HCT116 (cell line): ENCODE results near the gene KAZN. TPM values are rescaled to one million over a fixed set of nuclear protein-coding genes. Genes with fewer than 3 reads are reported as not detected.

Experiments
- ATAC-seq: fragments of 200-7000 bp; cut with Tn5 transposase; 2 replicates; pipeline ENCODE4 v1.9.1; 2020; ENCODE audit warnings: mild to moderate bottlenecking, moderate library complexity
- BruUV-seq: library from RNA; stranded (reverse); fragments of 400-500 nt; replicated peaks from 2 replicates; lab custom pipeline; 2021; lab: Mats Ljungman, UMichigan
- CTCF ChIA-PET: fragments of 300-600 bp; sonication (Branson Sonifier 250); formaldehyde crosslinking; loops from one replicate; lab custom pipeline; 2021; ENCODE audit warnings: antibody characterized with exemption; lab: Charles Lee
- POLR2A ChIA-PET: fragments of 300-600, 350-600 bp; sonication (Branson Sonifier 250); formaldehyde crosslinking; loops from one replicate; lab custom pipeline; 2021; ENCODE audit warnings: antibody characterized with exemption; lab: Charles Lee
- RAD21 ChIA-PET, 2 experiments: fragments of 300-600 bp; sonication (Branson Sonifier 250); formaldehyde crosslinking; loops; one replicate each; lab custom pipeline; 2023; ENCODE audit warnings: low total read pairs in 2 of 2; ENCODE audit not compliant: uncharacterized antibody in 2 of 2, unreplicated experiment in 2 of 2, low non-redundant PET in 1 of 2; lab: Charles Lee
- DNase-seq: peaks from one replicate; pipeline ENCODE4 v3.0.0-alpha.2; 2010; ENCODE audit warnings: low read depth, low spot score
- H2AFZ ChIP-seq: fragments of 200-600 bp; shearing (Covaris generic), sonication (generic); 2 replicates; pipeline ENCODE4 v1.6.1; 2017; ENCODE audit warnings: low read depth, mixed run types, mixed read lengths, antibody characterized with exemption, low read length; ENCODE audit not compliant: poor library complexity, severe bottlenecking
- H3K27ac ChIP-seq: 2 replicates; pipeline ENCODE4 v1.5.1; 2012; ENCODE audit warnings: low read depth, low read length
- H3K27me3 ChIP-seq: fragments of 200-600 bp; sonication (generic); 2 replicates; pipeline ENCODE4 v1.6.1; 2016; ENCODE audit warnings: mixed run types, low read length, mixed read lengths; ENCODE audit not compliant: insufficient read depth
- H3K36me3 ChIP-seq, 2 experiments: fragments of 200-500 bp in 1 of 2; fragments of 200-600 bp in 1 of 2; sonication (Bioruptor generic) in 1 of 2; sonication (generic) in 1 of 2; 2 replicates each; pipeline versions ENCODE4 v1.5.1 to v1.6.1; 2014 to 2016; ENCODE audit warnings: low read length in 2 of 2, inconsistent platforms in 1 of 2, mixed read lengths in 1 of 2, mixed run types in 1 of 2; ENCODE audit not compliant: insufficient read depth in 2 of 2, control insufficient read depth in 1 of 2
- H3K4me1 ChIP-seq, 2 experiments: fragments of 200-600 bp in 1 of 2; sonication (generic) in 1 of 2; 2 replicates each; pipeline versions ENCODE4 v1.5.1 to v1.6.1; 2012 to 2017; ENCODE audit warnings: low read length in 2 of 2, inconsistent platforms in 1 of 2, mild to moderate bottlenecking in 1 of 2, mixed read lengths in 1 of 2, mixed run types in 1 of 2, moderate library complexity in 1 of 2; ENCODE audit not compliant: insufficient read depth in 2 of 2, control insufficient read depth in 1 of 2
- H3K4me2 ChIP-seq: fragments of 200-600 bp; sonication (generic); 2 replicates; pipeline ENCODE4 v1.6.1; 2017; ENCODE audit warnings: mixed run types, low read length, mixed read lengths
- H3K4me3 ChIP-seq, 2 experiments: fragments of 200-600 bp in 1 of 2; sonication (generic) in 1 of 2; replicated peaks in 1 of 2; 2 replicates each; pipeline ENCODE4 v1.5.1; 2011 to 2016; ENCODE audit warnings: low read length in 2 of 2, control low read depth in 1 of 2, low read depth in 1 of 2, mild to moderate bottlenecking in 1 of 2, mixed read lengths in 1 of 2, mixed run types in 1 of 2
- H3K79me2 ChIP-seq: fragments of 200-600 bp; sonication (generic); 2 replicates; pipeline ENCODE4 v1.6.1; 2017; ENCODE audit warnings: mild to moderate bottlenecking, mixed run types, low read length, moderate library complexity, mixed read lengths; ENCODE audit not compliant: insufficient read depth
- H3K9ac ChIP-seq: fragments of 200-600 bp; sonication (generic); 2 replicates; pipeline ENCODE4 v1.6.1; 2016; ENCODE audit warnings: low read length, mixed read lengths
- H3K9me2 ChIP-seq: fragments of 200-600 bp; sonication (generic), shearing (Covaris generic); 2 replicates; pipeline ENCODE4 v1.6.1; 2017; ENCODE audit warnings: mixed run types, mild to moderate bottlenecking, moderate library complexity; ENCODE audit not compliant: insufficient read depth
- H3K9me3 ChIP-seq, 2 experiments: fragments of 200-500 bp in 1 of 2; fragments of 200-600 bp in 1 of 2; sonication (Bioruptor generic) in 1 of 2; sonication (generic) in 1 of 2; 2 replicates each; pipeline ENCODE4 v1.6.1; 2014 to 2017; ENCODE audit warnings: low read length in 2 of 2, mixed read lengths in 2 of 2, inconsistent platforms in 1 of 2, low read depth in 1 of 2, mild to moderate bottlenecking in 1 of 2, mixed run types in 1 of 2, moderate library complexity in 1 of 2; ENCODE audit not compliant: control insufficient read depth in 1 of 2, insufficient read depth in 1 of 2
- H4K20me1 ChIP-seq: fragments of 200-600 bp; sonication (generic), shearing (Covaris generic); 2 replicates; pipeline ENCODE4 v1.6.1; 2017; ENCODE audit warnings: mixed run types, mild to moderate bottlenecking, moderate library complexity; ENCODE audit not compliant: insufficient read depth
- CTCF ChIP-seq, 3 experiments: fragments of 200-600 bp in 1 of 3; sonication (generic) in 1 of 3; IDR thresholded peaks in 2 of 3; conservative IDR thresholded peaks in 1 of 3; 2 replicates each; pipeline ENCODE4 v1.5.1; 2012 to 2017; ENCODE audit warnings: low read depth in 2 of 3, low read length in 2 of 3, antibody characterized with exemption in 1 of 3, borderline replicate concordance in 1 of 3, control low read depth in 1 of 3, mild to moderate bottlenecking in 1 of 3, mixed read lengths in 1 of 3, mixed run types in 1 of 3, moderate library complexity in 1 of 3; ENCODE audit not compliant: insufficient read depth in 1 of 3
- EZH2 ChIP-seq: fragments of 200-600 bp; sonication (generic); IDR thresholded peaks from 2 replicates; pipeline ENCODE4 v1.6.1; 2017; ENCODE audit warnings: antibody characterized with exemption, mixed run types
- EZH2phosphoT487 ChIP-seq: fragments of 200-600 bp; IDR thresholded peaks from 2 replicates; pipeline ENCODE4 v1.6.1; 2018; ENCODE audit warnings: antibody characterized with exemption, borderline replicate concordance
- RAD21 ChIP-seq: IDR thresholded peaks from 2 replicates; pipeline ENCODE4 v1.6.1; 2012; ENCODE audit warnings: low read depth, mild to moderate bottlenecking
- SIN3A ChIP-seq: IDR thresholded peaks from 2 replicates; pipeline ENCODE4 v1.6.1; 2012; ENCODE audit warnings: low read depth
- SRF ChIP-seq: IDR thresholded peaks from 2 replicates; pipeline ENCODE4 v1.6.1; 2012; ENCODE audit warnings: low read depth
- TCF7L2 ChIP-seq: IDR thresholded peaks from 2 replicates; pipeline ENCODE4 v1.7.0; 2011; ENCODE audit warnings: borderline replicate concordance, inconsistent platforms; ENCODE audit not compliant: insufficient read depth, insufficient read length; ENCODE audit errors: extremely low read depth
- ZBTB33 ChIP-seq: IDR thresholded peaks from 2 replicates; pipeline ENCODE4 v1.6.1; 2011; ENCODE audit warnings: mild to moderate bottlenecking, low read length, moderate library complexity; ENCODE audit not compliant: insufficient replicate concordance; ENCODE audit errors: extremely low read depth
- ZNF274 ChIP-seq: fragments of 200-500 bp; sonication (Bioruptor generic); IDR thresholded peaks from 2 replicates; pipeline ENCODE4 v1.6.1; 2014; ENCODE audit warnings: mild to moderate bottlenecking, low read depth, low read length, inconsistent platforms
- intact Hi-C: fragments of 100-400 bp; cut with micrococcal nuclease; formaldehyde crosslinking; loops from 2 replicates; pipeline ENCODE4 v1.10.0; 2022
- total RNA-seq: library from RNA; stranded (reverse); gene quantifications from one replicate; pipeline ENCODE4 v1.2.1, GENCODE V29; 2021; ENCODE audit not compliant: unreplicated experiment

KAZN gene
- total RNA-seq, 1 experiment from 2014 or later: 13.4 TPM

GRCh38 chr1:15020943-15021745 lies 422.7 kb downstream of the KAZN start:
- Histone ChIP-seq H3K27ac (no peak overlapping the region), H3K27me3 (no peaks in the 10 kb centered on the region), H3K4me3 (no peak overlapping the region), H3K36me3 (no peaks in the 10 kb centered on the region), H2AFZ (no peak overlapping the region), H4K20me1 (no peaks in the 10 kb centered on the region)
- CTCF ChIA-PET: no interaction called here
- DNase-seq (no peak), ATAC-seq (peak; percentile 53)
- intact Hi-C loops: no loop called here
- no TSS peak for BruUV-seq
- POLR2A ChIA-PET: no interaction called here
- RAD21 ChIA-PET: no interaction called here
- TF ChIP-seq ZNF274: no peak
- TF ChIP-seq ZBTB33: no peak
- no peak for TF ChIP-seq SIN3A
- TF ChIP-seq TCF7L2: no peak
- TF ChIP-seq SRF: no peak
- TF ChIP-seq RAD21: no peak
- TF ChIP-seq CTCF (IDR thresholded peaks at IDR 0.05 in 2 of 3, conservative IDR thresholded peaks at IDR 0.05 in 1 of 3; ENCODE audit: borderline replicate concordance in 1 of 3, insufficient read depth in 1 of 3, low read depth in 2 of 3, low read length in 2 of 3): no peak
- TF ChIP-seq EZH2: no peak
- no peak for TF ChIP-seq EZH2phosphoT487
- TF ChIP-seq, all 23 proteins: peak for 0
- H3K9me2 ChIP-seq: no peaks in the 10 kb centered on the region
- H3K4me1 ChIP-seq: peaks cover 2 to 20% of the 10 kb centered on the region in 2 experiments; a peak in 2 of 4 replicates
- no peaks in the 10 kb centered on the region for H3K79me2 ChIP-seq
- no peak overlapping the region for H3K9ac ChIP-seq
- H3K4me2 ChIP-seq: no peak overlapping the region
- no peaks in the 10 kb centered on the region for H3K9me3 ChIP-seq
